Measurements from ENCODE around the gene GYPE.
"Not testable (repeated sequence)": the region's sequence is repeated elsewhere in the genome, so short reads cannot be mapped to it uniquely, and the experiment has no call there.

The GYPE gene

DNA sequence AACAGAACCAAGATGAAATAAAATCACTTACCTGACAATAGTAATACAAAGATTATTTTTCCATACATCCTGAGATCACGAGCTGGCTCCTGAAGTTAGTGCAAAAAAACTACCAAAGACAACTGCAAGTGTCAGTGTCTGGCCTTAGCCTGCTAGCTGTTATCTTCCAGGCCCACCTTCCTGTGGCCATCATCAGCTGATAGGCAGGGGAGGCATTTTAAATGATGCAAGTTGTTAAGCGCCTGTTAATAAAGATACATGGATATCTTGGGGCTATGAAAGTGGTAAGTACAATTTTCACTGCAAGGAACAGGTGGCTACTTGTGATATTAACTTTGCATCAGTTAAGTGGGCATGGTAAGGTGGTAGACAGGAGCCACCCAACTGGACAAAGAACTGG lies at the start of gene GYPE:
Gene GYPE, minus strand, starts transcription at position 120 of the 400 bp plus-strand sequence. Its CDS starts 52 bp downstream, at position 68.
- not testable (repeated sequence) for DNase-seq

- DNase-seq, result not testable (repeated sequence)
Measured at GRCh38 chr4:143951458-143951972, 46.2 kb upstream of the GYPE start.

DNA sequence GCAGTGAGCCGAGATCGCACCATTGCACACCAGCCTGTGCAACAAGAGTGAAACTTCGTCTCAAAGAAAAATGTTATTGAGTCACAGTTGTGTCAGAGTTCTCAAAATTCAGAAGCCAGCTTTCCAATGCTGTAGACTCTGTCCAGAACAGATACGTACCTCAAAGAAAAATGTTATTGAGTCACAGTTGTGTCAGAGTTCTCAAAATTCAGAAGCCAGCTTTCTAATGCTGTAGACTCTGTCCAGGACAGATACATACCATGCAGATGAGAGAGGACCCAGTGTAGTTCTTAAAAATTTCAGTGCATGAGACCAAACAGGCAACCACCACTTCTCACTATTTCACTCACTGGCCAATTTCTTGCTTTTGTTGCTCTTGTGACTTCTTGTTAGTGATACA lies 45.6 kb upstream of the GYPE start:
- not testable (repeated sequence) for DNase-seq

DNA sequence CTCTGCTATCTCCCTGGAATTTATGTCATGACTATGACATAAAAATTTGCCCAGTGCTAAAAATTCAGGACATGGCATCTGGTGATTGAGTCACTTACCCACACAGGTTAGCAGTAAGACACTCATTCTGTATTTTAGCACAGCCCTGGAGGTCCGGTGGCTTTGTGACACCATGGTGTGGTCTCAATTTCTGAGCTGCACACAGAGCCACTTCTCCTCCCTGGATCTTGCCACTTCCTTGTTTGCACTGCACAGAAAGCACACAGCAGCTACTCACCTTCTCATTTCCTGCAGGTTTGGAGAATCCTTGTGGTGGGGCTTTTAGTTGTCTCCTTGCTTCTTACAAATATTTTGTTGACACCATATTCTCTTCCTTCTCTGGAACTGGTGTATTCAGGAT lies 44.8 kb upstream of the GYPE start:
- DNase-seq, result not testable (repeated sequence)

DNA sequence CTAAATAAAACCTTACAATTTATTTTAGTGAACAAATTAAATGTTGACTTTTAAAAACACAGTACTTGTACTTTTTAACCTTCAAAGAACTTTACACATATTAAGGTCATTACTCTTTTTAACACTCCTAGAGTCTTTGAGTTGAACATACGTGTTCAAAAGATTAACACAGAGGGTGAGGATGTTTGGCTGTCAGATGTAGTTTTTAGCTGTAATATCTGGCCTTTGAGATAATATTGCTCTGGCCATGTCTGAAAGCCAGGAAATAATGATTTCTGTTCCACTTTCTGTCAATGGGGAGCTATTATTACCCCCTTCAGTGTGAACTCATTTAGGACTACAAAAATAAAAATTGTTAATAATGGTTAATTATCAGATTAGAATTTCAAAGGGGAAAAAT lies 42.1 kb upstream of the GYPE start:
- not testable (repeated sequence) for DNase-seq

- DNase-seq, result not testable (repeated sequence)
Measured at GRCh38 chr4:143940708-143941107, 35.3 kb upstream of the GYPE start.

DNA sequence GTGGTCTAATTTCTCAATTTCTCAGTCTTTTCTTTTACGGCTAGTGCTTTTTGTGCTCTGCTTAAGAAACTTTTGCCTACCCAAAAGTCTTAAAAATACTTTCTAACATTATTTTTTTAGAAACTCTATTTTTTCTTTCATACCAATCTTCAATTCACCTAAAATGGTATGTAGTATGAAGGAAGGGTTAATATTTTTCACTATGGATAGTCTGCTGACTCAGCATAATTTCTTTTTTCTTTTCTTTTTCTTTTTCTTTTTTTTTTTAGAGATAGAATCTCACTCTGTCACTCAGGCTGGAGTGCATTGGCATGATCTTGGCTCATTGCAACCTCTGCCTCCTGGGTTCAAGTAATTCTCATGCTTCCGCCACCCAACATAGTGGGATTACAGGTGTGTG lies 34.2 kb upstream of the GYPE start:
- no peak for DNase-seq

DNA sequence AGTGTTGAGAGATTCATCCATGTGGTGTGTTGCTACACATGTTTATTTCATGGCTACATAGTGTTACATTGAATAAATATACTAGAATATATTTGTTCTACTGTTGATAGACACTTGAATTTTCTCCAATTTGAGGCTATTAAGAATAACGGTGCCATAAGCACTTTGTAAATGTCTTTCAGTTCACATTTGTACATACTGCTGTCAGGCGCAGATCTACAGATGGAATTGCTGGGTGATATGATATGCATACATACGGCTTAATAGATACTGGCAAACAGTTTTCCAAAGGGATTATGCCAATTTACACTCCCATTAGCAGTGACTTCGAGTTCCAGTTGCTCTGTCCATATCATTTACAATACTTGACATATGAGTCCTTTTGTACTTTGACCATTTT lies 33.5 kb upstream of the GYPE start:
- DNase-seq, result not testable (repeated sequence)

DNA sequence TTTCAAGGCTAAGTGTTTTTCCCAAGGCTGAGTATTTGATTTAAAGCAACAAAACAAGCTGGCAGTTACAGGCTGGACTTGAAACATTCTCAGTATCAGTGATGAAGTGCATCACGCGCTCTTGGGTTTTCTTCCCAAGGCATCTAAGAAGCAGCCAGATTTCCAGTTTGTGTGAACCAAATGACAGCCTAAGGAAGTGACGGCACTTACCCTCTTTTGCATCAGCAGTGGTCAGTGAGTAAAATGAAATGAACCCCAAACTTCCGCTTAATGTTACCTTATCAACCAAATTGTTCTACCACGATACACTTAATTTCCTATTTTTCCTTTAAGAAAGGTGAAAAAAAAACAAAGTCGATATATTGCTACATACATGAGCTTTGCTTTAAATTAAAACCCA lies 15.8 kb upstream of the GYPE start:
- DNase-seq, result no peak

DNA sequence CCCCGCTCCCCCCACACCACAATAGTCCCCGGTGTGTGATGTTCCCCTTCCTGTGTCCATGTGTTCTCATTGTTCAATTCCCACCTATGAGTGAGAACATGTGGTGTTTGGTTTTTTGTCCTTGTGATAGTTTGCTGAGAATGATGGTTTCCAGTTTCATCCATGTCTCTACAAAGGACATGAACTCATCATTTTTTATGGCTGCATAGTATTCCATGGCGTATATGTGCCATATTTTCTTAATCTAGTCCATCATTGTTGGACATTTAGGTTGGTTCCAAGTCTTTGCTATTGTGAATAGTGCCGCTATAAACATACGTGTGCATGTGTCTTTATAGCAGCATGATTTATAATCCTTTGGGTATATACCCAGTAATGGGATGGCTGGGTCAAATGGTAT lies 11.1 kb upstream of the GYPE start:
- DNase-seq, result not testable (repeated sequence)

- not testable (repeated sequence) for DNase-seq
Measured at GRCh38 chr4:143912478-143912877, 7.1 kb upstream of the GYPE start.

DNA sequence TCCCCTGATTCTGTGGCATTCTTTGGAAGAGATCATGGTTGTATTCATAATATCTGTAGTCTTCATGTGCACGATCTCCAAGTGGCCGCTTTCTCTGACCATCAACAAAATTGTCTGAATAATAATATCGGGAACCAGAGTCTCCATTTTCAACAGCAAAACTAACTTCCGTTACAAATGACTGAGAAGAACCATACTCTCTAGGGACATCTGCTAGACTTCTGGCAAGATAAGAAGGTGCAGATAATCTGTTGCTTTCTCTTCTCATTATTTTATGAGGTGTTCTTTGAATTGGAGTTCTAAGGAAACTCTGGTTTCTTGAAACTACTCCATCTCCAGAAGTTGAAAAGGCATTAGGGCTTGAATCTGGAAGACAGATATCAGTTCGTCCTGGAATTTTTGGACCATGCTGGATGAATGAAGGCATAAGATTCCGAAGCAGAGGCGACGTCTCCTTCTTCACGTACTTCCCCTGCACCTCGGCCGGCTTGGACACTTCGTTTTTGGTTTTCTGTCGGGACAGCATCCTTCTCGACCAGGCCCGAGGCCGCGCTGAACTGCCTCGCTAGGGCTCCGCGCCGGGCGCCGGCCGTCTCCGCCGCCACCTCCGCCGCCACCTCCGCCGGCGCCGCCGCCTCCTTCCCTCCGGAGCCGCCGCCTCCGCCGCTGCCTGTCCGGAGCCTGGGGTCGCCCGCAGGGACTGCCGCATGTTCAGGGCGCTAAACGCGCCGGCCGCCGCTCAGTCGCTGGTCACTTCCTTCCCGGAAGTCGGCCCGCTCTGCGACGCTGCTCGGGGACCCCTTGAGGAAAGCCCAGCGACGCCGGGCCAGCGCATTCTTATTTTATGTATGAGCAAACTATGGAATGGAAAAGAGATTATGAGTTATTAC lies 6.4 kb upstream of the GYPE start:
- DNase-seq, result not testable (repeated sequence)

DNA sequence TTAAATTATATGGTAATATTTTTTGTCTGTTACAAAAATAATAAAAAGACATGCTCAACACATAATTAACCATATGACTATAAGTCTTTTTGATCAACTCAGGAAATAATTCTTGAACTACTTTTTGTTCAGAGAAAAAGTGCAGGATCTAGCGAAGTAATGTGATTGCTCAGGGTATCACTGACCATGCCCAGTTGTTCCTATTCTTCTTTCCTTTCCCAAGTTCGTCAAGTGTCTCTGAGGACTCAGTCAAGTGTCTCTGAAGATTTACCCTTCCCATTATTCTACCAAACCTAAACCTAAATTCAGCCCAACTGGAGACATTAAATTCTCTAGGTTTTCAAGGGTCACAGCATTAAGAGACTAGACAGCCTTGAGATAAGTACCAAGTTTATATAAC lies 5.5 kb upstream of the GYPE start:
- not testable (repeated sequence) for DNase-seq

DNA sequence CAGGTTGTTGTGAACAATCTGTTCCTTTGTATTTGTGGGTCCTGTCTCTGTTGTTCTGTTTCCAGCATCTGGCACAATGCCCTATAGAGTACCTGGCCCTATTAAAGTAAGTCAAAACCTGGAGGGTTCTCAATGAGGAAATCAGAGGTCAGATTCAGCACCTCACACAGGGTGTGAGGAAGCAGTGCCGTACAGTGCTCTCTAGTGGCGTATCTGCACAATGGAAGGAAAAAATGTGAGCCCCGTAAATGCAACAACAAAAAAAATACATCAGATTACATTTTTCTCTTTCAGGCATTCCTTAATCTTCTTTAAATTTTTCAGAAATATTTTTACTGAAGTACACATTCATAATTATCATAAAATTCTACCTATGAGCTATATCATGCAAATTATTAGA lies 2.5 kb upstream of the GYPE start:
- DNase-seq, result not testable (repeated sequence)

- not testable (repeated sequence) for DNase-seq
Measured at GRCh38 chr4:143904431-143904830, 928 bp downstream of the GYPE start.

DNA sequence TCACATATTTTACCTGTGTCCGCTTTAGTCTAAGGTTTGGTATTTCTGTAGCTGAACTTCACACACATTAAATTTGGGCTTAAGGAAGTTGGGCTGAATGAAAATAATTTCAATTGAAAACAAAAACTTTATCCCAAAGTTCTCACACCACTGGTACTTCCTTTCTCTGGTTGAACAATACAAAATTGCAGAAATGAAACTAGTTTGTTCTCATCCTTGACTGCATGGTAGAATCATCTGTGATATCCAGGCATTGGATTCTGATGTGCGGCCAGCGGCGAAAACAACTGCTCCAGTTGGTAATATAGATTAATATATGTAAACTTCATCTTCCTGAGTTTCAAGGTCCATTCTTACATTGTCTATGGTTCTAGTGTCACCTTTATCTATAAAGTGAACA lies 15.0 kb downstream of the GYPE start:
- DNase-seq, result not testable (repeated sequence)

DNA sequence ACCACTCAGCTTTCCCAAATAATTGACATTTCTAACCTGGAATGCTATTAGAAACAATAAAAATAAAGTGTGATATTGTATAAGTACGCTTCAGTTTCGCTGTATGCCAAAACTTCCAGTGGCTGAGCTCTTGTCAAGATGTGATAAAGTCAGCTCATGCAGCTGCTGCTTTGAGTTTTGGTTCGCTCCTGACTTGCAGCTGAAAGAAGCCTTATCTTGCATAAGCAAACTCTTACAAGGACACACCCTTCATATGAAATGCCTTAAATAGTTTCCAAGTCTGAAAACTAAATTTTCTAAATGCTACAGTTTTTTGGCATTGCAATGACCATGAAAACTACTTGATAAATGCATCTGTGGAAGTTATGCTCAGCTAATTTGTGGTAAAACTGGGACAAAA lies 17.2 kb downstream of the GYPE start:
- DNase-seq, result not testable (repeated sequence)

DNA sequence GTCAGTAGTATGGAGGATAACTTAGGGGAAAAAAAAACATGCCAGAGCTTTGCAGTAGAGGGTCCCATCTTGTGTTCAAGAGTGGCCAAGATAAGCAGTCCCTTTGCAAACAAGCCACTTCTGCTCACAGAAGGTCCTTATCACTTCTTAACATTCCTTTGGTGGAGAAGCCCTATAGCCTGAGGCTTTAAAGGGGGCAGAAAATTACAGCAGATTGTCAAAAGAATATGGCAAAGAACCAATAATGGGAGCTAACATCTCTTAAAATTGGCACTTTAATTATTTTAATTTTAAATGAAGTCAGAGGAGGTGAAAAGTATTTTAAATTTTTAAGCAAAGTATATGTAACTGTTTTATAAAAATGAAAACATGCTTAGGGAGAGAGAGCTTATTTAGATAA lies 20.4 kb downstream of the GYPE start:
- not testable (repeated sequence) for DNase-seq

- no peak for DNase-seq
Measured at GRCh38 chr4:143883529-143883928, 21.8 kb downstream of the GYPE start.

GRCh38 chr4:143882892-143883291 lies 22.5 kb downstream of the GYPE start:
- no peak for DNase-seq

DNA sequence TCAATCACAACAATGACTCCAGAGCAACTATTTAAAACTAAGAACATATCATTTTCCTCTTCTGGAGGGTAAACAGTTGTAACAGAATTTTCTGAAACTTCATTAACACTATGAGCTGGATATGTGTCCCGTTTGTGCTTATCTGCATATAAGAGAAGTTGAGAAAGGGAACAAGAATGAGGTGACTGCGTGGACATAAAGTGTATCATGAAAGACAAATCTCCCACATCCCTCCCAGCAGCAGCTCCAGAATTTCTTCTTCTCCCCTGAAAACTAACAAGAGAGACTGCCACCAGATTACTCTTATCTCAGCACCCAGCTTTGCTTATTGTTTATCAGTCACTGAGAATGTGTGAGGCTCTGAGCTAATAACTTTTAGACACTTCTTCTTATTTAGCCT lies 25.8 kb downstream of the GYPE start:
- DNase-seq, result not testable (repeated sequence)

DNA sequence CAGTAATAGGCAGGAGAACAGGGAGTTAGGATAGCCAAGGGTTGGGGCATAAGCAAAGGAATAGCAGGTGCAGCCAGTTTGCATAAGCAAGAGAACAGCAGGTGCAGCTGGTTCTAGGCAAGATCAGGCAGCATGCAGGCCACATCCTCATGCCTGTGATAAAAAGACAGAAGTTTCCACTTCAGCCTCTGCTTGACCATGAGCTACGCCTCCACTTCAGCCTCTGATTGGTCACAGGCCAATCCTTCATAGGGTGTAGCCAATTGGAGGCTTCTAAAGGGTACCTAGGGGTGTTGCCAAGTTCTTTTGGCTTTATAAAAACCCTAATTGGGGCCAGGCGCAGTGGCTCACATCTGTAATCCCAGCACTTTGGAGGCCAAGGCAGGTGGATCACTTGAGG lies 30.0 kb downstream of the GYPE start:
- not testable (repeated sequence) for DNase-seq

DNA sequence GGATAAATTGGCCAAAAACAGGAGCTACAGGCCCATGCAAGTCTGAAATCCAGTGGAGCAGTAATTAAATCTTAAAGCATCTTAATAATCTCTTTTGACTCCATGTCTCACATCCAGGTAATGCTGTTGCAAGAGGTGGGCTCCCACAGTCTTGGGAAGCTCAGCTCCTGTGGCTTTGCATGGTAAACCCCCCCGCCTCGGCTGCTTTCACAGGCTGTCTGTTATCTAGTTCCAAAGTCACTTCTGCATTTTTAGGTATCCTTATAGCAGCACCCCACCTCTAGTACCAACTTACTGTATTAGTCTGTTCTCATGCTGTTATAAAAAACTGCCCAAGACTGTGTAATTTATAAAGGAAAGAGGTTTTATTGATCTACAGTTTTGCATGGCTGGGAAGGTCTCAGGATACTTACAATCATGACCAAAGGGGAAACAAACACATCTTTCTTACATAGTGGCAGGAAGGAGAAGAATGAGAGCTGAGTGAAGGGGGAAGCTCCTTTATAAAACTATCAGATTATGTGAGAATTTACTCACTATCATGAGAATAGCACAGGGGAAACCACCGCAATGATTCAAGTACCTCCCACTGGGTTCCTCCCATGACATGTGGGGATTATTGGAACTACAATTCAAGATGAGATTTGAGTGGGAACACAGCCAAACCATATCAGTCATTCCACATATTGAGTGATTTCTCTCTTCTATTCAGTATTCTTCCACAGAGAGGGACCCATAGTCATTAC lies 34.7 kb downstream of the GYPE start:
- not testable (repeated sequence) for DNase-seq

DNA sequence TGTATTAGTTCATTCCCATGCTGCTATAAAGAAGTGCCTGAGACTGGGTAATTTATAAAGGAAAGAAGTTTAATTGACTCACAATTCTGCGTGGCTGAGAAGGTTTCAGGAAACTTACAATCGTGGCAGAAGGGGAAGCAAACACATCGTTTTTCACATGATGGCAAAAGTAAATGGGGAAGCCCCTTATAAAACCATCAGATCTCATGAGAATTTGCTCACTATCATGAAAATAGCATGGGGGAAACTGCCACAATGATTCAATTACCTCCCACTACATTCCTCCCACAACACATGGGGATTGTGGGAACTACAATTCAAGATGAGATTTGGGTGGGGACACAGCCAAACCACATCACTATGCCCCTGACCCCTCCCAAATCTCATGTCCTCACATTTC lies 35.4 kb downstream of the GYPE start:
- DNase-seq, result not testable (repeated sequence)

Data from NCI-H2029 (cell line).